ENCODE data around the gene FBXO44. TPM values are rescaled to one million over a fixed set of nuclear protein-coding genes. Genes with fewer than 3 reads are reported as not detected.

The FBXO44 gene
- total and polyA plus RNA-seq, 2 donors (not counting 1 experiment from before 2014, with no cell fraction given): 8.1 to 17.8 TPM

- Histone ChIP-seq H3K4me2 (ENCODE audit: extremely low read depth, insufficient read depth, low read length) (no peak overlapping the region), H3K4me3 (replicated peaks in 1 of 4; ENCODE audit: control extremely low read depth in 1 of 4, insufficient read depth in 1 of 4, low read depth in 3 of 4, low read length in 4 of 4) (no peak overlapping the region), H3K79me2 (ENCODE audit: control insufficient read depth, insufficient read depth, low read length) (no peaks in the 10 kb centered on the region), H3K27me3 (ENCODE audit: control insufficient read depth, insufficient read depth, low read length) (peaks cover 5% of the 10 kb centered on the region), H4K20me1 (ENCODE audit: control insufficient read depth, extremely low read depth, insufficient read depth, low read length) (no peaks in the 10 kb centered on the region), H3K36me3 (ENCODE audit: control insufficient read depth, insufficient read depth, low read length) (no peaks in the 10 kb centered on the region), H2AFZ (ENCODE audit: low read length) (no peak overlapping the region), H3K9me3 (ENCODE audit: control insufficient read depth, insufficient read depth, low read depth, low read length) (no peaks in the 10 kb centered on the region), H3K4me1 (ENCODE audit: control insufficient read depth, extremely low read depth, insufficient read depth, low read length) (no peaks in the 10 kb centered on the region), H3K27ac (ENCODE audit: insufficient read depth, low read length) (no peak overlapping the region), H3K9ac (ENCODE audit: insufficient read depth, low read length) (no peak overlapping the region)
- no peak for DNase-seq (ENCODE audit: low read depth in 2 of 2)
- TF ChIP-seq EZH2 (IDR thresholded peaks at IDR 0.05; ENCODE audit: low read length, missing control alignments): no peak
- TF ChIP-seq CTCF (conservative IDR thresholded peaks at IDR 0.05 in 1 of 2, IDR thresholded peaks at IDR 0.05 in 1 of 2; ENCODE audit: low read depth in 1 of 2, low read length in 2 of 2): no peak
These were observed 10.9 kb upstream of the FBXO44 start for GRCh38 chr1:11643782-11644181.

DNA sequence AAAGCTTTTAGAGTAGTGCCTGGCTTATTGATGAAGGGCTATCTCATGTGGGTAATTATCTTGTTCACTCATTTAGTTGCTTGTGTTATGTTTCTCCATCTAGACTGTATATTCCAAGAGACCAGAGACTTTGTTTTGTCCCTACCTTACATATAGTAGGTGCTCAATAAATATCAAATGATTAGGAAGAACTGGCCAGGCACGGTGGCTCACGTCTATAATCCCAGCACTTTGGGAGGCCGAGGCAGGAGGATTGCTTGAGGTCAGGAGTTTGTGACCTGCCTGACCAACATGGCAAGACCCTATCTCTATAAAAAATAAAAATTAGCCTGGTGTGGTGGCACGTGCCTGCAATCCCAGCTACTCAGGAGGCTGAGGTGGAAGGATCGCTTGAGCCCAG is 9.4 kb upstream of the FBXO44 start:
- Histone ChIP-seq H3K9ac (ENCODE audit: insufficient read depth, low read length) (no peak overlapping the region), H2AFZ (ENCODE audit: low read length) (no peak overlapping the region), H3K27ac (ENCODE audit: insufficient read depth, low read length) (no peak overlapping the region), H3K79me2 (ENCODE audit: control insufficient read depth, insufficient read depth, low read length) (no peaks in the 10 kb centered on the region), H3K36me3 (ENCODE audit: control insufficient read depth, insufficient read depth, low read length) (no peaks in the 10 kb centered on the region), H3K4me1 (ENCODE audit: control insufficient read depth, extremely low read depth, insufficient read depth, low read length) (no peaks in the 10 kb centered on the region), H3K4me3 (replicated peaks in 1 of 4; ENCODE audit: control extremely low read depth in 1 of 4, insufficient read depth in 1 of 4, low read depth in 3 of 4, low read length in 4 of 4) (no peak overlapping the region), H3K27me3 (ENCODE audit: control insufficient read depth, insufficient read depth, low read length) (peaks cover 7% of the 10 kb centered on the region), H3K4me2 (ENCODE audit: extremely low read depth, insufficient read depth, low read length) (no peak overlapping the region), H3K9me3 (ENCODE audit: control insufficient read depth, insufficient read depth, low read depth, low read length) (no peaks in the 10 kb centered on the region), H4K20me1 (ENCODE audit: control insufficient read depth, extremely low read depth, insufficient read depth, low read length) (no peaks in the 10 kb centered on the region)
- no peak for DNase-seq (ENCODE audit: low read depth in 2 of 2)
- TF ChIP-seq EZH2 (IDR thresholded peaks at IDR 0.05; ENCODE audit: low read length, missing control alignments) (no peak), CTCF (conservative IDR thresholded peaks at IDR 0.05 in 1 of 2, IDR thresholded peaks at IDR 0.05 in 1 of 2; ENCODE audit: low read depth in 1 of 2, low read length in 2 of 2) (no peak)

DNA sequence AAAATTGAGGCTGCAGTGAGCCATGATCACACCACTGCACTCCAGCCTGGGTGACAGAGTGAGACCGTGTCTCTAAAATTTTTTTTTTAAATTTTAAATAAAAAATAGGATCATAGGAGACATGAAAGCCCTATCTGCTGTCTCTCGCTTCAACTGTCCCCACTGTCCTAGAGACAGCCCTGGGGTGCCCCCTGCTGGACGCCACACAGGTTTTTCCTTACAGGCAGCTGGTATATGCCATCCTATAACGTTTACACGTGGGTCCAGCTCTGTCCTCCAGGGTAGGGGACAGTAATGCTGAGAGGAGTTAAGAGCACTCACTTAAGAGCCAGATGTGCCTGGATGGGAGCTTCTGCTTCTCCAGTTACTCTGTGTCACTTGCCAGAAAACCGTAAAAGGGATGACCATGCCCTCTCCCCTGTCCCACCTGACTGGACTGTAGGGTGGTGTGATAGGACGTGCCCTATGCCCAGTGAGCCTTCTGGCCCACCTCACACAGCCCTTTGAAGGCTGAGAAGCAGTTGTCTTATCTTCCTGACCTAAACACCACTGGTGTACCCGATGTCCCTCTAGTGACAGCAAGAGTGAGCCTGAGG is 8.9 kb upstream of the FBXO44 start:
- Histone ChIP-seq H3K79me2 (ENCODE audit: control insufficient read depth, insufficient read depth, low read length) (no peaks in the 10 kb centered on the region), H3K4me2 (ENCODE audit: extremely low read depth, insufficient read depth, low read length) (no peak overlapping the region)
- peak; percentile 44 to 69 for DNase-seq (ENCODE audit: low read depth in 2 of 2)

More for the DNA sequence above, 8.9 kb upstream of the FBXO44 start:
- no peak overlapping the region for H3K27ac ChIP-seq (ENCODE audit: insufficient read depth, low read length)
- H3K27me3 ChIP-seq (ENCODE audit: control insufficient read depth, insufficient read depth, low read length): peaks cover 7% of the 10 kb centered on the region
- no peak overlapping the region for H3K9ac ChIP-seq (ENCODE audit: insufficient read depth, low read length)
- no peaks in the 10 kb centered on the region for H3K4me1 ChIP-seq (ENCODE audit: control insufficient read depth, extremely low read depth, insufficient read depth, low read length)
- H3K9me3 ChIP-seq (ENCODE audit: control insufficient read depth, insufficient read depth, low read depth, low read length): no peaks in the 10 kb centered on the region
- no peaks in the 10 kb centered on the region for H3K36me3 ChIP-seq (ENCODE audit: control insufficient read depth, insufficient read depth, low read length)
- no peak overlapping the region for H3K4me3 ChIP-seq (replicated peaks in 1 of 4; ENCODE audit: control extremely low read depth in 1 of 4, insufficient read depth in 1 of 4, low read depth in 3 of 4, low read length in 4 of 4)
- TF ChIP-seq EZH2 (IDR thresholded peaks at IDR 0.05; ENCODE audit: low read length, missing control alignments) (no peak), CTCF (conservative IDR thresholded peaks at IDR 0.05 in 1 of 2, IDR thresholded peaks at IDR 0.05 in 1 of 2; ENCODE audit: low read depth in 1 of 2, low read length in 2 of 2) (peak; percentile 83 to 85)
- no peak overlapping the region for H2AFZ ChIP-seq (ENCODE audit: low read length)
- no peaks in the 10 kb centered on the region for H4K20me1 ChIP-seq (ENCODE audit: control insufficient read depth, extremely low read depth, insufficient read depth, low read length)
